ENCODE results near the gene IP6K3. TPM values are rescaled to one million over a fixed set of nuclear protein-coding genes. Genes with fewer than 3 reads are reported as not detected.
A peak's percentile ranks its signal among the peaks of the same experiment; 100 is the strongest.

The IP6K3 gene
- total RNA-seq, 1 donor from 2014 or later, result 3.8 TPM

GRCh38 chr6:33705268-33705885, 41.3 kb downstream of the IP6K3 start:
- no peak for DNase-seq

GRCh38 chr6:33704215-33705066, 42.3 kb downstream of the IP6K3 start:
- DNase-seq, result no peak

GRCh38 chr6:33702345-33702977, 44.2 kb downstream of the IP6K3 start:
- no peak for DNase-seq

GRCh38 chr6:33700391-33701050, 46.2 kb downstream of the IP6K3 start:
- no peak for DNase-seq

- DNase-seq, result no peak
Measured at GRCh38 chr6:33699739-33700138, 47.0 kb downstream of the IP6K3 start.

GRCh38 chr6:33699131-33699530, 47.6 kb downstream of the IP6K3 start:
- DNase-seq, result no peak

GRCh38 chr6:33698494-33698893, 48.2 kb downstream of the IP6K3 start:
- DNase-seq, result no peak

- no peak for DNase-seq
Measured at GRCh38 chr6:33697845-33698244, 48.9 kb downstream of the IP6K3 start.

GRCh38 chr6:33696548-33697518, 49.9 kb downstream of the IP6K3 start:
- DNase-seq, result no peak

GRCh38 chr6:33696076-33696475, 50.6 kb downstream of the IP6K3 start:
- DNase-seq, result no peak

GRCh38 chr6:33695451-33695887, 51.2 kb downstream of the IP6K3 start:
- DNase-seq, result peak; percentile 33

- no peak for DNase-seq
Measured at GRCh38 chr6:33694977-33695376, 51.7 kb downstream of the IP6K3 start.

GRCh38 chr6:33694401-33694931, 52.2 kb downstream of the IP6K3 start:
- no peak for DNase-seq

GRCh38 chr6:33693186-33694105, 53.3 kb downstream of the IP6K3 start:
- no peak for DNase-seq

GRCh38 chr6:33692760-33693158, 53.9 kb downstream of the IP6K3 start:
- no peak for DNase-seq

GRCh38 chr6:33692078-33692759, 54.5 kb downstream of the IP6K3 start:
- no peak for DNase-seq

- no peak for DNase-seq
Measured at GRCh38 chr6:33691456-33692077, 55.1 kb downstream of the IP6K3 start.

GRCh38 chr6:33690766-33691165, 55.9 kb downstream of the IP6K3 start:
- DNase-seq, result no peak

GRCh38 chr6:33689879-33690278, 56.8 kb downstream of the IP6K3 start:
- no peak for DNase-seq
